ENCODE data around the gene FYCO1. TPM values are rescaled to one million over a fixed set of nuclear protein-coding genes. Genes with fewer than 3 reads are reported as not detected.

The FYCO1 gene
- total RNA-seq, 1 experiment from 2014 or later: 7.4 TPM

DNA sequence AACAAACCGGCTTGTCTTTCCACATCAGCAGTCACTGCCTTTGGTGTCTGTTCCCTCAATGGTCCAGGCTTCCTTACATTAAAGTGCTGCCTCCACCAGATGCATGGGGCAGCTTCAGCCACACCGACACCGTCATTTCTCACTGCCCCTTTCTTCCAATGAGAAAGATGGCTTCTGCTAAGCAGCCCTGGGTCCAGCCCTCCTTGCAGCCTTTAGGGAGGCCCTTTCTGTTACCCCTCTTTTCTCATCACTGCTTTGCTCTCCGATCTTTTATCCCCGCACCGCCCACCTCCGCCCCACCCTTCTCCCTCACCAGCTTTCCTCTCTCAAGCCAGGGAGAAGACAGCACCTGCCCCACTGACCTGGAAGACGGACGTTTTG lies 80.6 kb downstream of the FYCO1 start:
- no peak for DNase-seq
- Histone ChIP-seq H3K27ac (ENCODE audit: low read length) (no peak overlapping the region), H3K4me2 (ENCODE audit: low read depth, low read length, poor library complexity, severe bottlenecking) (no peak overlapping the region), H4K20me1 (ENCODE audit: insufficient read depth, low read depth, low read length) (no peaks in the 10 kb centered on the region), H3K4me1 (ENCODE audit: low read length) (no peaks in the 10 kb centered on the region), H3K4me3 (ENCODE audit: low read length) (no peak overlapping the region), H3K27me3 (ENCODE audit: low read length) (no peaks in the 10 kb centered on the region), H3K9me2 (replicated peaks; ENCODE audit: insufficient read depth, low read length) (no peaks in the 10 kb centered on the region), H2AFZ (ENCODE audit: low read length) (no peak overlapping the region), H3K9ac (ENCODE audit: low read length) (no peak overlapping the region), H3K36me3 (ENCODE audit: insufficient read depth, low read length) (no peaks in the 10 kb centered on the region; the same call in 1 of the 2 replicates), H3K79me2 (ENCODE audit: low read length) (no peaks in the 10 kb centered on the region), H3K9me3 (ENCODE audit: low read length) (no peaks in the 10 kb centered on the region)

- no peaks in the 10 kb centered on the region for H3K4me1 ChIP-seq (ENCODE audit: low read length)
- no peaks in the 10 kb centered on the region for H4K20me1 ChIP-seq (ENCODE audit: insufficient read depth, low read depth, low read length)
- H2AFZ ChIP-seq (ENCODE audit: low read length): no peak overlapping the region
- no peak overlapping the region for H3K4me3 ChIP-seq (ENCODE audit: low read length)
- no peaks in the 10 kb centered on the region; the same call in 1 of the 2 replicates for H3K36me3 ChIP-seq (ENCODE audit: insufficient read depth, low read length)
- no peak overlapping the region for H3K4me2 ChIP-seq (ENCODE audit: low read depth, low read length, poor library complexity, severe bottlenecking)
- H3K27me3 ChIP-seq (ENCODE audit: low read length): no peaks in the 10 kb centered on the region
- DNase-seq: no peak
- no peaks in the 10 kb centered on the region for H3K9me2 ChIP-seq (replicated peaks; ENCODE audit: insufficient read depth, low read length)
- no peaks in the 10 kb centered on the region for H3K9me3 ChIP-seq (ENCODE audit: low read length)
- H3K9ac ChIP-seq (ENCODE audit: low read length): no peak overlapping the region
- no peak overlapping the region for H3K27ac ChIP-seq (ENCODE audit: low read length)
- H3K79me2 ChIP-seq (ENCODE audit: low read length): no peaks in the 10 kb centered on the region
These were observed 81.1 kb downstream of the FYCO1 start for GRCh38 chr3:45914362-45915058.

DNA sequence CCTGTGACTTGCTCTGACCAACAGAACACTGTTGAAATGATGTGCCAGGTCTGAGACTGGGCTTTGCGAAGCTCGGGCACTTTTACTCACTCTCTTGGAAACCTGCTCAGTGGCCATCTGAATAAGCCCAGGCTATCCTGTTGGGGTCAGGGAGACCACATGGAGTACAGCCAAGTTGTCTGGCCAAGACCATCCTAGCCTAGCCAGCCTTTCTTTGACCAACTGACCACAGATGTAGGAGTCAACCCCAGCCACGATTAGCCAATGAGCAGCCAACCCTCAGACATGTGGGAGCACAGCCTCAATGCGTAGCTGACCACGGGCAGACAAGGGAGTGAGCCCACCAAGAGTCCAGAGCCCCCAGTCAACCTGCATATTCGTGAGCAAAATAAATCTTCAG lies 83.2 kb downstream of the FYCO1 start:
- H3K4me3 ChIP-seq (ENCODE audit: low read length): no peak overlapping the region
- H4K20me1 ChIP-seq (ENCODE audit: insufficient read depth, low read depth, low read length): no peaks in the 10 kb centered on the region
- H3K27me3 ChIP-seq (ENCODE audit: low read length): no peaks in the 10 kb centered on the region
- no peak overlapping the region for H3K27ac ChIP-seq (ENCODE audit: low read length)
- H3K4me1 ChIP-seq (ENCODE audit: low read length): no peaks in the 10 kb centered on the region
- H2AFZ ChIP-seq (ENCODE audit: low read length): no peak overlapping the region
- H3K9me3 ChIP-seq (ENCODE audit: low read length): no peaks in the 10 kb centered on the region
- H3K9me2 ChIP-seq (replicated peaks; ENCODE audit: insufficient read depth, low read length): no peaks in the 10 kb centered on the region
- H3K4me2 ChIP-seq (ENCODE audit: low read depth, low read length, poor library complexity, severe bottlenecking): no peak overlapping the region
- no peaks in the 10 kb centered on the region for H3K36me3 ChIP-seq (ENCODE audit: insufficient read depth, low read length)
- H3K9ac ChIP-seq (ENCODE audit: low read length): no peak overlapping the region
- no peak for DNase-seq
- no peaks in the 10 kb centered on the region for H3K79me2 ChIP-seq (ENCODE audit: low read length)

- Histone ChIP-seq H3K36me3 (ENCODE audit: insufficient read depth, low read length) (no peaks in the 10 kb centered on the region), H3K79me2 (ENCODE audit: low read length) (no peaks in the 10 kb centered on the region), H3K4me3 (ENCODE audit: low read length) (no peak overlapping the region), H3K4me2 (ENCODE audit: low read depth, low read length, poor library complexity, severe bottlenecking) (no peak overlapping the region), H3K9me2 (replicated peaks; ENCODE audit: insufficient read depth, low read length) (no peaks in the 10 kb centered on the region), H4K20me1 (ENCODE audit: insufficient read depth, low read depth, low read length) (no peaks in the 10 kb centered on the region), H3K9me3 (ENCODE audit: low read length) (no peaks in the 10 kb centered on the region), H2AFZ (ENCODE audit: low read length) (no peak overlapping the region), H3K27ac (ENCODE audit: low read length) (no peak overlapping the region), H3K27me3 (ENCODE audit: low read length) (no peaks in the 10 kb centered on the region), H3K9ac (ENCODE audit: low read length) (no peak overlapping the region), H3K4me1 (ENCODE audit: low read length) (no peaks in the 10 kb centered on the region)
- DNase-seq: no peak
These were observed 84.0 kb downstream of the FYCO1 start for GRCh38 chr3:45911511-45912226.

DNA sequence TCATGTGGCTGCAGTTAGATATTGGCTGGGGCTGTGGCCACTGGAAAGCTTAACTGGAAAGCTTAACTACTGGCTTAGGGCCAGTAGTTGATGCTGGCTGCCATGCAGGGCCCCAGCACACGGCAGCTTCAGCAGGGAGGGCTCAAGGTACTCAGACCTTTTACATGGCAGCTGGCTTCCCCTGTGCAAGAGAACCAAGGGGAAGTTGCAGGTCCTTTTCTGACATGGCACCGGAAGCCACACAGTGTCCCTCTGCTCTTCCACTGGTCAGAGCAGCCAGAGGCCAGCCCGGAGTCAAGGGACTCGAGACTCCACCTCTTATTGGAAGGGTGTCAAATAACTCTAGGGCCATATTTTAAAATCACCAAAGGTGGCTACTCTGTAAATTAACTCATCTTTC lies 84.7 kb downstream of the FYCO1 start:
- H2AFZ ChIP-seq (ENCODE audit: low read length): no peak overlapping the region
- H3K9me2 ChIP-seq (replicated peaks; ENCODE audit: insufficient read depth, low read length): no peaks in the 10 kb centered on the region
- H3K9me3 ChIP-seq (ENCODE audit: low read length): no peaks in the 10 kb centered on the region
- H3K4me3 ChIP-seq (ENCODE audit: low read length): no peak overlapping the region
- H3K4me2 ChIP-seq (ENCODE audit: low read depth, low read length, poor library complexity, severe bottlenecking): no peak overlapping the region
- no peak overlapping the region for H3K9ac ChIP-seq (ENCODE audit: low read length)
- no peaks in the 10 kb centered on the region for H3K27me3 ChIP-seq (ENCODE audit: low read length)
- no peaks in the 10 kb centered on the region for H3K4me1 ChIP-seq (ENCODE audit: low read length)
- H4K20me1 ChIP-seq (ENCODE audit: insufficient read depth, low read depth, low read length): no peaks in the 10 kb centered on the region
- DNase-seq: no peak
- H3K36me3 ChIP-seq (ENCODE audit: insufficient read depth, low read length): no peaks in the 10 kb centered on the region
- H3K79me2 ChIP-seq (ENCODE audit: low read length): no peaks in the 10 kb centered on the region
- no peak overlapping the region for H3K27ac ChIP-seq (ENCODE audit: low read length)

DNA sequence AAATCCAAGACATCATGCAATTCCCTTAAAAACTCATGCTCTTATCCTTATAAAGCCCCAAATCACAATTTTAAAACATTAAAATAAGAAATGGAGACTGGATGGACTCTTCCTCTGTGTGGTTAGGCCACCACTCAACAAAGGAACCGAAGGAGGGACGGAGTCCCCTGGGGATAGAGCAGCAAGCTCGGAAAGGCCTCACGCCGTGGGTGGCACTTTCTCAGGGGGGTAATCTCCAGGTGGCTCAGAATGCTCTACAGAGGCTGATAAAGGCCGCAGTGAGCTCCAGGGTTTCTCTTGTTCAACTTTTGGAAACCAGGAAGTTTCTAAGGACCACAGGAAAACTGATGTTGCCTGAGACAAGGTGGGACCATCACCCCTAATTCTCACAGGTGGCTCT lies 86.1 kb downstream of the FYCO1 start:
- no peak for DNase-seq
- no peaks in the 10 kb centered on the region for H3K27me3 ChIP-seq (ENCODE audit: low read length)
- no peak overlapping the region for H3K4me2 ChIP-seq (ENCODE audit: low read depth, low read length, poor library complexity, severe bottlenecking)
- H3K79me2 ChIP-seq (ENCODE audit: low read length): no peaks in the 10 kb centered on the region
- H3K9ac ChIP-seq (ENCODE audit: low read length): no peak overlapping the region
- H3K36me3 ChIP-seq (ENCODE audit: insufficient read depth, low read length): no peaks in the 10 kb centered on the region
- no peak overlapping the region for H3K4me3 ChIP-seq (ENCODE audit: low read length)
- H3K9me2 ChIP-seq (replicated peaks; ENCODE audit: insufficient read depth, low read length): no peaks in the 10 kb centered on the region
- no peaks in the 10 kb centered on the region for H3K9me3 ChIP-seq (ENCODE audit: low read length)
- H4K20me1 ChIP-seq (ENCODE audit: insufficient read depth, low read depth, low read length): no peaks in the 10 kb centered on the region
- H3K4me1 ChIP-seq (ENCODE audit: low read length): no peaks in the 10 kb centered on the region
- no peak overlapping the region for H2AFZ ChIP-seq (ENCODE audit: low read length)
- H3K27ac ChIP-seq (ENCODE audit: low read length): no peak overlapping the region

DNA sequence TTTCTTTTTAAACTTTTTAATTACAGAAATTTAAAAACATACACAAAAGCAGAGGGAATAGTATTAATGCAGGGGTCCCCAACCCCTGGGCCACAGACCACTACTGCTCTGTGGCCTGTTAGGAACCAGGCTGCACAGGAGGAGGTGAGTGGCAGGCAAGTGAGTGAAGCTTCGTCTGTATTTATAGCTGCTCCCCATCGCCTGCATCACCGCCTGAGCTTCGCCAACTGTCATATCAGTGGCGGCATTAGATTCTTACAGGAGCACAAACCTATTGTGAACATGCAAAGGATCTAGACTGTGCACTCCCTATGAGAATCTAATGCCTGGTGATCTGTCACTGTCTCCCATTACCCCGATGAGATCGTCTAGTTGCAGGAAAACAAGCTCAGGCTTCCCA lies 86.9 kb downstream of the FYCO1 start:
- no peak for DNase-seq
- Histone ChIP-seq H3K4me1 (ENCODE audit: low read length) (no peaks in the 10 kb centered on the region), H3K27ac (ENCODE audit: low read length) (no peak overlapping the region), H3K4me2 (ENCODE audit: low read depth, low read length, poor library complexity, severe bottlenecking) (no peak overlapping the region), H3K9me2 (replicated peaks; ENCODE audit: insufficient read depth, low read length) (no peaks in the 10 kb centered on the region), H2AFZ (ENCODE audit: low read length) (no peak overlapping the region), H4K20me1 (ENCODE audit: insufficient read depth, low read depth, low read length) (no peaks in the 10 kb centered on the region), H3K9ac (ENCODE audit: low read length) (no peak overlapping the region), H3K36me3 (ENCODE audit: insufficient read depth, low read length) (no peaks in the 10 kb centered on the region), H3K79me2 (ENCODE audit: low read length) (no peaks in the 10 kb centered on the region), H3K4me3 (ENCODE audit: low read length) (no peak overlapping the region), H3K9me3 (ENCODE audit: low read length) (no peaks in the 10 kb centered on the region), H3K27me3 (ENCODE audit: low read length) (no peaks in the 10 kb centered on the region)

- no peaks in the 10 kb centered on the region for H3K36me3 ChIP-seq (ENCODE audit: insufficient read depth, low read length)
- no peaks in the 10 kb centered on the region for H3K4me1 ChIP-seq (ENCODE audit: low read length)
- no peak overlapping the region for H3K9ac ChIP-seq (ENCODE audit: low read length)
- H3K9me3 ChIP-seq (ENCODE audit: low read length): no peaks in the 10 kb centered on the region
- H3K27me3 ChIP-seq (ENCODE audit: low read length): no peaks in the 10 kb centered on the region
- no peaks in the 10 kb centered on the region for H4K20me1 ChIP-seq (ENCODE audit: insufficient read depth, low read depth, low read length)
- no peaks in the 10 kb centered on the region for H3K79me2 ChIP-seq (ENCODE audit: low read length)
- no peaks in the 10 kb centered on the region for H3K9me2 ChIP-seq (replicated peaks; ENCODE audit: insufficient read depth, low read length)
- no peak overlapping the region for H3K4me3 ChIP-seq (ENCODE audit: low read length)
- DNase-seq: no peak
- H3K27ac ChIP-seq (ENCODE audit: low read length): no peak overlapping the region
- H2AFZ ChIP-seq (ENCODE audit: low read length): no peak overlapping the region
- H3K4me2 ChIP-seq (ENCODE audit: low read depth, low read length, poor library complexity, severe bottlenecking): no peak overlapping the region
These were observed 87.6 kb downstream of the FYCO1 start for GRCh38 chr3:45907769-45908705.
